ENCODE data around the gene FLT4.
A peak's percentile ranks its signal among the peaks of the same experiment; 100 is the strongest.

Gene FLT4

DNA sequence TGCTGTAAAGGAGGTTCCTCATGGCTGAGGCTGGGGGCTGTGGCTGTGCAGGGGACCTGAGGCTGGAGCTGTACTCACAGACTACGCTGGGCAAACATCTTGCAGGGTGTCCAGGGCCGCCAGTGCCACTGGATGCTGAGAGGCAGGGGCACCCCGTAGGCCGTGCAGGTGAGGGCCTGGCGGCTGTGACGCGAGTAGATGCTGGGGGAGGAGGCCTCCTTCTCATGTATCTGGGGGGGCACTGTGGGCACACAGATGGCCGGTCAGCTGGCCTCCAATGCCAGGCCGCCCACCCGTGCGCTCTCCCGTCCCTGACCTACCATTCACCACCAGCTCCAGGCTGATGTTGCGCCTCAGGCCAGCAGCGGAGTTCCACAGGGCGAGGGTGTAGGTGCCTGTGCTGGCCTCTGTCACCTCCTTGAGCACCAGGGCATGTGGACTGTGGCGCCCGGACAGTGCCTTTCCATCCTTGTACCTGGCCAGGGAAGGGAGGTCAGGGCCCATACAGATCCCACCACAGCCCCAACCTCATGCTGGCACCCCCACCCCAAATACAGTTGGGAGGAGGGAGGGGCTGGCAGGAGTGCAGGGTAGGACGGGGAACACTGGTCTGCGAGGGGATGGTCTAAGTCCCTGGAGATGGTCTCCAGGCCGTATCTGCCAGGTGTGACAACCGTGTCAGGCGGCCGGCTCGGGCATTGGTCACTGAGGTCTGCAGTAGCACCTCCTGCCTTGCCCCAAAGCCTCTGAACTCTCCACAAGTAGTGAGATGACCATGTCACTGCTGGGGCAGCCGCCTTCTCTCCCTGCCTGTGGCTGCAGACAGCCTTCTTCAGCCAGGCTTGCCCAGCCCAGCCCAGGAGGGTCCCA lies 23.4 kb downstream of the FLT4 start:
- DNase-seq (ENCODE audit: low read depth) = no peak

- no peak for DNase-seq (ENCODE audit: low read depth)
Observed at GRCh38 chr5:180625125-180625790, 24.1 kb downstream of the FLT4 start.

DNA sequence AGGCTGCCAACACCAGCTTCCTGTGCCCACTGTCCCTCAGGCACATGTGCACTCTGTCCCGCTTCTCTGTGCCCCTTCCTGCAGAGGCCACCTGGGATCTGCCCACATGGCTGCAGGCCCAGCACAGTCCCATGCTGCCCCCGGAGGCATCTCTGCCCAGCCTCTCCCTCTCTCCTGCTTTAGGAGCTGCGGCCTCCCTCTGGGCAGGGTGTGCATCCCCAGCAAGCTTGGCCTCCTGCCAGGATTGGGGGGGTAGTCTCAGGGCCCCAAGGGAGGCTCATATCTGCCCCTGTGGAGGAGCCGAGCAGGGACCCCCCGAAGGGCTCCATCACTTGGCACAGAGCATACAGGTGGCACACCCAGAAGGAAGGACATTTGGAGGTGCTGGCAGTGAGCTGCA lies 24.8 kb downstream of the FLT4 start:
- no peak for DNase-seq (ENCODE audit: low read depth)

GRCh38 chr5:180623844-180624243 lies 25.6 kb downstream of the FLT4 start:
- no peak for DNase-seq (ENCODE audit: low read depth)

DNA sequence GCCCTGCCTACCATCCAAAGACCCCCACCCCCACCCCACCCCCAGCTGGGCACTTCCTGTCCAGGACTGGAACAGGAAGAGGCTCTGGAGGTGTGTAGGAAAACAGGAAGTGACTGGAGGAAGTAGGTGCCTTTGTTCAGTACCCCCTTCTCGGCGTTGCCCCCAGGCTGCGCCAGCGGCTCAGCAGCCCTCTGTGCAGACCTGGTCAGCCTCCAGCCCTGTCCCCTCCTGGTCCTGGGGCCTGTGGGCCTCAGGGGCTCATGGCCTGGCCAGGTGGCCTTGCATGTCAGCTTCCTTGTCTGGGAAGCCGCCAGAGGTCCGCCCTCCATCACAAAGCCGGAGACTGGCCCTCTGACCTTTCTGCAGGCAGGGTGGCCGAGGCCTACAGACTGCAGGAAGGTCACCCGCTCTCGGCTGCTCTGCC lies 26.0 kb downstream of the FLT4 start:
- no peak for DNase-seq (ENCODE audit: low read depth)

DNA sequence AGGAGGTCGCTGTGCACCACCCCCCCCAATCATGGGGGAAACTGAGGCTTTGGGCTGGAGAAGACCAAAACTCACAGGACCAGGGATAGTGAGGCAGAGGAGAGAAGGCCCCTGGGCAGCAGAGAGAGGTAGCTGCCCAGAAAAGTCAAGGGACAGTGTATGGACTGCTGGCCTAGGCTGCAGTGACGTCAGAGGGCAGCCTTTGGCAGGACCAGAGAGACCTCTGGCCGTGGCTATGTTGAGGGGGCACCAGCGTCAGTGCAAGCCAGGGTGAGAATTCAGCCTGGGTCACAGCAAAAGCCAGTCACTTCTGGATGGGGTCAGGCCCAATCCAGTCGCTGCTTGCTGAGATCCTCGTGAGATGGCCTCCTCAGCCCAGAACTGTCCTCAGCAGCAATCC lies 26.5 kb downstream of the FLT4 start:
- DNase-seq (ENCODE audit: low read depth) = no peak

GRCh38 chr5:180621311-180621710 lies 28.1 kb downstream of the FLT4 start:
- DNase-seq (ENCODE audit: low read depth) = no peak

DNA sequence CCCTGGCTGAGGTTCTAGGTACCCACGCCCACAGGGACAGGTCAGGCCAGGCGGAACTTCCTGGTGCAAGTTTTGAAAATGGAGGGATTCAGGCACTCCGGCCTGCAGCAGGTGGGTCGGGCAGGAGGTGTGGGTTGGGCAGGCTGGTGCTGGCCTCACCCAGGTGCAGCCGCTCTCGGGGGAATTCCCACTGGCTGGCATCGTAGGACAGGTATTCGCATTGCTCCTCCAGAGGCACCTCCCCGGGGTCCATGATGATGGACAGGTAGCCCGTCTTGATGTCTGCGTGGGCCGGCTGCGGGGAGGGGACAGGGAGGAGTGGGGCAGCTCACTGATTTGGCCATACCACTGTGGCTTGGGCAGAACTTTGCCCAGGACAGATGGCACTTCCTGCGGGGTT lies 29.4 kb downstream of the FLT4 start:
- DNase-seq (ENCODE audit: low read depth) = no peak

DNA sequence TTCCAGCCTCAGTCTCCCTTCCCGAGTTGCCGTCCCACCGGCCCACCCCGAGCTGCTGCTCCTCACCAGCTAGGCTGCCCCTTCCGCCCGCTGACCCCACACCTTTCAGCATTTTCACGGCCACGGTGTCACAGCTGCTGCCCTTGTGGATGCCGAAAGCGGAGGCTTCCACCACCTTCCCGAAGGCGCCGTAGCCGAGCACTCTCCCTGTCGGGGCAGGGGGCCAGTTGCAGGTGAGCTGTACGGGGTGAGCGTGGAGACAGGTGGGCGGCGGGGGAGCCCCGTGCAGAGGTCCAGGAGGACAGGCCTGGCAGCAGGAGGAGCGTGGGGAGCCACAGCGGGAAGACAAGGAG lies 29.9 kb downstream of the FLT4 start:
- DNase-seq (ENCODE audit: low read depth) = no peak

DNA sequence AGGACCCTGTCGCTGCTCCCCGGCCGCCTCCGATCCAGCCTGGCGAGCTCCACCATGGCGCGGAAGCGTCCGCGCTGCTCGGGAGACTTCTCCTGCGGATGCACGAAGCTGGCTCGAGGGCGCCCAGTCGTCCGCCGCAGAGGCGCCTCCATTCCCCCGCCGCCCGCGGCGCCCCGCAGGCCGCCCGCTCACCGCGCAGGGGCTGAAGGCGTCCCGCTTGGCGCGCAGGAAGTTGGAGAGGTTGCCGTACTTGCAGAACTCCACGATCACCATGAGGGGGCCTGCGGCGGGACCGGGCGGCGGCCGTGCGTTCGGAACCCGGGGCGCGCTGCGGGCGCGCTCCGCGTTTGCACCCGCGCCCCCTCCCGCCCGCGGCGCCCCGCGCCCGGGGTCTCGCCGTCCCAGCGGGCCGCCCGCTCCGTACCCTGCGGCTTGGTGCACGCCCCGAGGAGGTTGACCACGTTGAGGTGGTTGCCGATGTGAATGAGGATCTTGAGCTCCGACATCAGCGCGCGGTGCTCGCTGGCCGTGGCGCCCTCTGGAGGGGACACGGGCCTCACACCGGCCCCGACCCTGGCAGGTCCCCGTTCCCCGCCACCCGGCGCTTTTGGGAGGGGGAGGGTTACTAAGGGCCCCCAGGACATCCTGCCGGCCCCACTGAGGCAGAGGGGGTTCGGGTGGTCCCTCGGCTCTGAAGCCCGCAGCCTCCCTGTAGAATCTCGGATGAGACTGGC lies 30.4 kb downstream of the FLT4 start:
- DNase-seq (ENCODE audit: low read depth) = peak; percentile 30

DNA sequence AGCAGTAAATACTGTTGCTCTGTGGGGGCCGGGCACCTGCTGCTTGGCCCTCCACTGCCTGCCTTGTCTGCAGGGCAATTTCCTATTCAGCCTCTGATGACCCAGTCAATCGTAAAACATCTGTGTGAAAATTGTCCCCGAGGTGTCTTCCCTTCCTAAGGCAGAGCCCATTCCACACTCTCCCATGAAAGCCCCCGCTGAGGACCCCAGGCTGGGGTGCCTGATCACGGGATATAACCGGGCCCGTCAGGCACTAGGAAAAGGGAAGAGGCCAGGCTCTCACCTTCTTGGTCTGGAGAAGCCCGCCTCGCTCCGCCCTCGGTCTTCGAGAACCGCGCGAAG lies 30.9 kb downstream of the FLT4 start:
- DNase-seq (ENCODE audit: low read depth) = no peak

- DNase-seq (ENCODE audit: low read depth) = no peak
Observed at GRCh38 chr5:180613814-180614188, 35.6 kb downstream of the FLT4 start.

DNA sequence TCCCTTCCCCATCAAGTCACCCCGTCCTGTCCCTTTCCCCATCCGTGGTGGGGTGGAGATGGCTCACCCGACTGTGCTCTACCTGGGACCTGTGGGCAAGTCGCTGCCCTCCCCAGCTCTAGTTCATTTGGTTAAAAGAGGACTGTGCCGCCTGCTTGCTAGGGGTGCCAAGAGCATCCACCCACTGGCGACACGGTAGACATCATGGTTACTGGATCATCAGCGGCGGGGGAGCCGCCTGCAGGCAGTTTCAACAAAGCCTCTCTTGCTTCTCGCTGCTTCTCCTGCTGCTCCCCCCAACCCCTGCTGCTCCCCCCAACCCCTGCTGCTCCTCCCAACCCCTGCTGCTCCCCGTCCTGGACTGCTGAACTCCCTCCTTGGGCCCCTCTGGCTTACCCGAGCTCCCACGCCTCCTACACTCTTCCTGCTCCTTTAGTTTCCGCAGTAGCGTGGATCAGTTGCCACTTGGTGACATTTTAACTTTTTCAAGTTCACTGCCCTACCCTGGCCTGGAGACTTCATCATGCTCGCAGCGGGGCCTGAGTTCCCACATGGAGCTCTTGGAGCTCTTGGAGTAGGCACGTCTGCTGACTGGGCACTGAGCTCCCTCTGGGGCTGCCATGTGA lies 36.1 kb downstream of the FLT4 start:
- no peak for DNase-seq (ENCODE audit: low read depth)

DNA sequence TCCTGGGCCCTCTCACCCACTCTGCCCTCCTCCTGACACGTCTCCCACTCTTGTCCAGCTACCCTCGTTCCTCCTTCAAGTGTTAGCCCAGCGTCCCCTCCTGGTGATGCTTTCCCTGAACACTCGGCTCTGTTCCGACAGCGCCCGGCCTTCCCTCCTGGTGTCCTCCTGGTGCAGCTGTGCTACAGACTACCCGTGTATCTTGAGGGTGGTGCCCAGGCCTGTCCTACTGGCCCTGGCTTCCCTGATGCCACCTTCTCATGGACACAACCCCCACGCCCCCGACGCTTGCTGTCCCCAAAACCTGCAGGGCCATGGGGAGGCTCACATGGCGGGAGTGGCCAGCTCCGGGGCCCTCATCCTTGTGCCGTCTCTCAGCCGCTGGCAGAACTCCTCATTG lies 36.7 kb downstream of the FLT4 start:
- DNase-seq (ENCODE audit: low read depth) = no peak

DNA sequence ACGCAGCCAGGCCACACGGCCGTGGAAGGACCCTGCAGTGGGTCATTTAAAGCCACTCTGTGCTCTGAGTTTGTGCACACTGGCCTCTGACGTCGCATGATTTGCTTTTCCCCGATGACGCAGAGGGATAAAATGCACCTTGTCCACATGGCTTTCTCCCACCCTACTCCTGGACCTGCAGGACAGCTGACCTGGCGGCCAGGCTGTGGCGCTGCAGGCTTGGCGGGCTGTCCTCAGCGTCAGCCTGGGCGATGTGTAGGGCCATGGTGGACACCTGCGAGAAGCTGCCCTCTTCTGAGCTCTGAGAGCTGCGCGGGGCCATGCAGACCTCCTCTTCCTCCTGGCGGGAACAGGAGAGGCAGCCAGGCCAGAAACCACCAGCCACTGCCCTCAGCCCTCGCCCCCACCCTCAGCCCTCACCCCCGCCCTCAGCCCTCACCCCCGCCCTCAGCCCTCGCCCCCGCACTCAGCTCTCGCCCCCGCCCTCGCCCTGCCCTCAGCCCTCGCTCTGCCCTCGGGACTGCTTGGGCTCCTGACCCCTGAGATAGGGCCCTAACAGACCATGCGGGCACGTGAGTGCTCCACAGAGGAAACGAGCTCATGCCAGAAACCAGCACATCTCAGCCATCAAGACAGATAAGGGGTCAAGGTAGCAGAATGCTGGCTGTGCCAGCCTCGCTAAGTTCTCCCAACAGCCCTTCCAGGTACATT lies 38.1 kb downstream of the FLT4 start:
- DNase-seq (ENCODE audit: low read depth) = no peak

DNA sequence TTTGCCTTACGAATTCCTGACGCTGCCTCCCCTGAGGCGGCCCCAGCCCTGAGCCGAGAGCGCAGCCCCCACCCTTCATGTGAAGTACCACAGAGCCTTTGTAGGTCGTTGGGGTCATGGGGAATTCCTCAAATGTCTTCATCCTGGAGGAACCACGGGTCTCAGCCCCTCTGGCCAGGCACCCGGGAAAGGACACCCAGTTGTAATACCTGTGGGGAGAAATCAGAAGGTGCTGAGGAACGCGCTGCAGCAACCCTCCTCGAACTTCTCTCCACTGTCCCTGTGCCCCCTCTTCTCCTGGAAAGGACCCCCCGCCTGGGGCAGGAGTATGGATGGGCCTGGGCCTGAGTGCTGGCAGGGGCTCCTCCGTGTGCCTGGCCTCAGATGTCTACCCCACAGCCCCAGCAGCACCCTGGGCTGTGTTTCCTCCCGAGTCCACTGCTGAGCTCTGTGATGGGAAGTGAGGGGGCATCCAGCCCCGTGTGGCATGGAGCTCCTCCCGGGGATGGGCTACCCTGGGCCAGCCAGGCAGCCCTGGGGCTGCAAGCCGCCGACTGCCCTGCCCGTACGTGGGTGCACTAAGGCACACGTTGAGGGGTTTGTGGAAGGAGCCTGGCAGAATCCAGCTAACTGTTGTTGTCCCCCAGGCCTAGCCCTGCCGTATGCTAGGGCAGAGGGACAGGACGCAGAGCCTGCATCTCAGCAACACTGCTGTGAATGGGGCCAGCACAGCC lies 39.4 kb downstream of the FLT4 start:
- no peak for DNase-seq (ENCODE audit: low read depth)

DNA sequence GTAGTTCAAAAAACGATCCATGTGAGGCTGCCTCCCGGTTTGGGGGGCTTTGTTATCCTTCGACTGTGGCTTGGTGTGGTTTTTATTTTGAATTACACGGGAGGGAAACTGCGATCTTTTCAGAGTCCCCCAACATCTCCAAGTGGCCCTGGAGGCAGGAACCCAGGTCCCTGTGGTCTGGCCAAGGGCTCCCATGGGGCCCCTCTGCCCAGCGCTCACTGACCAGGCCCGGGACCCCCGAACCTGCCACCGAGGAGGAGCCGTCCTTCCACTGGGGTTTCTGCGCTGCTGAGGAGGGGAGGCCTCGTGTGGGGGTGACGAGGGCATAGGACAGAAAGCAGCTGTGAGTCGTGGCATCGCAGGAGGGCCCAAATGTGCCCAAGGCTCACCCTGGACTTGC lies 40.0 kb downstream of the FLT4 start:
- no peak for DNase-seq (ENCODE audit: low read depth)

DNA sequence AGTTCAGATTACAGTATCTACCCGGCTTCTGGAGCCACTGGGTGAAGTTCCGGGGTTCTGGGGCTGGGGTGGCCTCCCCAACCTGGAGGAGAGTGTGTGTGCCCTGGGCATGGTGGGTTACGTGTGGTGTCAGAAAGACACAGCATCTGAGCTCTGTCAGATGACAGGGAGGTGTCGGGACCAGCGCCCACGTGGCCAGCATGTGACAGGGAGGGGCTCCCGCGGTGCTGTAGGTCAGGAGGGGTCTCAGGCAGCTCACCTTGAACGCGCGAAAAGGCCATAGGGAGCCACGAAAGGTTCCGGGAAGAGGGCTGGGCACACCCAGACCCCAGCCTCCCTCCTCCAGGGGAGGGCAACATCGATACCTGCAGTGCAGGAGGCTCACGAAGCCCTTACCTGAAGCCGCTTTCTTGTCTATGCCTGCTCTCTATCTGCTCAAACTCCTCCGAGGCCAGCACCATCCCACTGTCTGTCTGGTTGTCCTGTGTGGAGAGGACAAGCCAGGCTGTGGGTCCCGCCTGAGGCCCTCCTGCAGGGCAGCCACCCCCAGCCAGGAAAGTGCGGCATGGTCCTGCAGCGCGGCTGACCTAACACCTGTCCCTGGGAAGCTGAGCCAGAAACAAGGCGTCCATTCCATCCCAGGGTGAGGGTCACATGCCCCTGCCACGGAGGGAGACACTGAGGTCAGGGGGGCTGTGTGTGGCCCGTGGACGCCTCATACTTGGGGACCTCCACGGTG lies 40.7 kb downstream of the FLT4 start:
- DNase-seq (ENCODE audit: low read depth) = no peak

- peak; percentile 54 for DNase-seq (ENCODE audit: low read depth)
Observed at GRCh38 chr5:180607861-180608571, 41.4 kb downstream of the FLT4 start.

GRCh38 chr5:180606215-180606785 lies 43.1 kb downstream of the FLT4 start:
- DNase-seq (ENCODE audit: low read depth) = no peak

Data from amniotic epithelial cell (primary cell).